ENCODE data around the gene SLC35F3.

DNA sequence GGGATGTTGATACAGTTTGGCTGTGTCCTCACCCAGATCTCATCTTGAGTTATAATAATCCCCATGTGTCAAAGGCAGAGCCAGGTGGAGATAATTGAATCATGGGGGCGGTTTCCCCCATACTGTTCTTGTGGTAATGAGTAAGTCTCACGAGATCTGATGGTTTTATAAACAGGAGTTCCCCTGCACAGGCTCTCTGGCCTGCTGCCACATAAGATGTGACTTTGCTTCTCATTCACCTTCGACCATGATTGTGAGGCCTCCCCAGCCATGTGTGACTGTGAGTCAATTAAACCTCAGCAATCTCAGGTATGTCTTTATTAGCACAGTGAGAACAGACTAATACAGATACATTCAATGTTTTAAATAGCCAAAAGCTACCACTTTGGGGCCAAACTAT lies 41.1 kb downstream of the SLC35F3 start:
- TF ChIP-seq, protein P1, sequence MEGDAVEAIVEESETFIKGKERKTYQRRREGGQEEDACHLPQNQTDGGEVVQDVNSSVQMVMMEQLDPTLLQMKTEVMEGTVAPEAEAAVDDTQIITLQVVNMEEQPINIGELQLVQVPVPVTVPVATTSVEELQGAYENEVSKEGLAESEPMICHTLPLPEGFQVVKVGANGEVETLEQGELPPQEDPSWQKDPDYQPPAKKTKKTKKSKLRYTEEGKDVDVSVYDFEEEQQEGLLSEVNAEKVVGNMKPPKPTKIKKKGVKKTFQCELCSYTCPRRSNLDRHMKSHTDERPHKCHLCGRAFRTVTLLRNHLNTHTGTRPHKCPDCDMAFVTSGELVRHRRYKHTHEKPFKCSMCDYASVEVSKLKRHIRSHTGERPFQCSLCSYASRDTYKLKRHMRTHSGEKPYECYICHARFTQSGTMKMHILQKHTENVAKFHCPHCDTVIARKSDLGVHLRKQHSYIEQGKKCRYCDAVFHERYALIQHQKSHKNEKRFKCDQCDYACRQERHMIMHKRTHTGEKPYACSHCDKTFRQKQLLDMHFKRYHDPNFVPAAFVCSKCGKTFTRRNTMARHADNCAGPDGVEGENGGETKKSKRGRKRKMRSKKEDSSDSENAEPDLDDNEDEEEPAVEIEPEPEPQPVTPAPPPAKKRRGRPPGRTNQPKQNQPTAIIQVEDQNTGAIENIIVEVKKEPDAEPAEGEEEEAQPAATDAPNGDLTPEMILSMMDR (IDR thresholded peaks at IDR 0.05): no peak
- no peak for TF ChIP-seq POLR2A (IDR thresholded peaks at IDR 0.05)

Measured in Peyer's patch (tissue), 4 donors.